ENCODE results near the gene MORC4.

MORC4 gene

DNA sequence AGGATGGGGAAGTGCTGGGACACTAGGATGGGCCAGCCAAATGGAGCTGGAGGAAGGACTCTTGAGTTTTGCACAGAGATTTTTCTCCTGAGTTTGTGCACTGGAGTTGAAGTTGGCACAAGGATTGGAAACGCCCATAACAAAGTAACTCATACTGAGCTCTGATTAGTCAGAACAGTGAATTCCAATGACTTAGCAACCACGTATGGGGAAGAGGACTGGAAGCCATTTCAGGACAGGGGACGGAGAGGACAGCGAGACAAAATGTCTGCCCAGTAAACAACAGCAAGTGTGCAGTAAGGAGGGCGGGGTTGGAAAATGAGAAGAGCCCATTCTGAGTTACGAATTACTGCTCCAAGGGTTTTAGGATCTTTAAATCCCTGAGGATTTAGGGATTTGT, 102.8 kb downstream of the MORC4 start:
- Histone ChIP-seq H3K9me3 (ENCODE audit: severe bottlenecking) (no peaks in the 10 kb centered on the region), H3K4me1 (ENCODE audit: insufficient read depth, poor library complexity, severe bottlenecking) (peaks cover 15% of the 10 kb centered on the region), H3K27ac (ENCODE audit: poor library complexity, severe bottlenecking) (no peak overlapping the region), H3K4me3 (ENCODE audit: severe bottlenecking) (no peak overlapping the region), H3K36me3 (ENCODE audit: low read depth) (no peaks in the 10 kb centered on the region), H3K27me3 (ENCODE audit: insufficient read depth, poor library complexity, severe bottlenecking) (no peaks in the 10 kb centered on the region)
- TF ChIP-seq, protein P1, sequence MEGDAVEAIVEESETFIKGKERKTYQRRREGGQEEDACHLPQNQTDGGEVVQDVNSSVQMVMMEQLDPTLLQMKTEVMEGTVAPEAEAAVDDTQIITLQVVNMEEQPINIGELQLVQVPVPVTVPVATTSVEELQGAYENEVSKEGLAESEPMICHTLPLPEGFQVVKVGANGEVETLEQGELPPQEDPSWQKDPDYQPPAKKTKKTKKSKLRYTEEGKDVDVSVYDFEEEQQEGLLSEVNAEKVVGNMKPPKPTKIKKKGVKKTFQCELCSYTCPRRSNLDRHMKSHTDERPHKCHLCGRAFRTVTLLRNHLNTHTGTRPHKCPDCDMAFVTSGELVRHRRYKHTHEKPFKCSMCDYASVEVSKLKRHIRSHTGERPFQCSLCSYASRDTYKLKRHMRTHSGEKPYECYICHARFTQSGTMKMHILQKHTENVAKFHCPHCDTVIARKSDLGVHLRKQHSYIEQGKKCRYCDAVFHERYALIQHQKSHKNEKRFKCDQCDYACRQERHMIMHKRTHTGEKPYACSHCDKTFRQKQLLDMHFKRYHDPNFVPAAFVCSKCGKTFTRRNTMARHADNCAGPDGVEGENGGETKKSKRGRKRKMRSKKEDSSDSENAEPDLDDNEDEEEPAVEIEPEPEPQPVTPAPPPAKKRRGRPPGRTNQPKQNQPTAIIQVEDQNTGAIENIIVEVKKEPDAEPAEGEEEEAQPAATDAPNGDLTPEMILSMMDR (IDR thresholded peaks at IDR 0.05; ENCODE audit: poor library complexity, severe bottlenecking) = no peak
- DNase-seq (ENCODE audit: low spot score) (no peak), ATAC-seq (ENCODE audit: low read depth) (no peak; the same call in 2 of the 3 replicates)

DNA sequence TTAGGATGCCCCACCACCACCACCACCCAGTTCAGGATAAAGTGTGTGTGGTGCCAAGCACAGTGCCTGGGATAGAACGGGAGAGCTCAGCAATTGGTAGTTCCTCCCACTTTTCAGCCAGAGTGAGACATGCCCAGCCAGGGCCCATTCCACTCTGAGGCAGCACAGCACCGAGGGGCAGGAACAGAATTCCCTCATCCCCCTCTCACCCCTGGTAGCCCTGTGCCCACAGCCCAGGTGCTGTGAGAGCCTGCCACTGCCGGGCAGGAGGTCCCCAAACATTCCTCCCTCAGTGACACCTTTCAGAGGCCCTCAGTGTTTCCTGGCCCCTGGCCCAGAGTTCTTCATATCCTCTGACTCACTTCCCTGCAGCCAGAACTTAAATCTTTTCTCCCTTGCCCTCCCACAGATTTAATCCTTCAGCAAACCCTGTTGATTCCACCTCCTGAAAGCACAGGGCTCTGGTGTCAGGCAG, 105.0 kb downstream of the MORC4 start:
- ATAC-seq (ENCODE audit: low read depth) (peak; percentile 69), DNase-seq (ENCODE audit: low spot score) (peak; percentile 65)
- Histone ChIP-seq H3K4me1 (ENCODE audit: insufficient read depth, poor library complexity, severe bottlenecking) (peaks cover 15% of the 10 kb centered on the region), H3K9me3 (ENCODE audit: severe bottlenecking) (no peaks in the 10 kb centered on the region), H3K4me3 (ENCODE audit: severe bottlenecking) (no peak overlapping the region), H3K27me3 (ENCODE audit: insufficient read depth, poor library complexity, severe bottlenecking) (no peaks in the 10 kb centered on the region), H3K27ac (ENCODE audit: poor library complexity, severe bottlenecking) (peak overlapping the region; percentile 60), H3K36me3 (ENCODE audit: low read depth) (no peaks in the 10 kb centered on the region)
- TF ChIP-seq, protein P1 (IDR thresholded peaks at IDR 0.05; ENCODE audit: poor library complexity, severe bottlenecking) = no peak

DNA sequence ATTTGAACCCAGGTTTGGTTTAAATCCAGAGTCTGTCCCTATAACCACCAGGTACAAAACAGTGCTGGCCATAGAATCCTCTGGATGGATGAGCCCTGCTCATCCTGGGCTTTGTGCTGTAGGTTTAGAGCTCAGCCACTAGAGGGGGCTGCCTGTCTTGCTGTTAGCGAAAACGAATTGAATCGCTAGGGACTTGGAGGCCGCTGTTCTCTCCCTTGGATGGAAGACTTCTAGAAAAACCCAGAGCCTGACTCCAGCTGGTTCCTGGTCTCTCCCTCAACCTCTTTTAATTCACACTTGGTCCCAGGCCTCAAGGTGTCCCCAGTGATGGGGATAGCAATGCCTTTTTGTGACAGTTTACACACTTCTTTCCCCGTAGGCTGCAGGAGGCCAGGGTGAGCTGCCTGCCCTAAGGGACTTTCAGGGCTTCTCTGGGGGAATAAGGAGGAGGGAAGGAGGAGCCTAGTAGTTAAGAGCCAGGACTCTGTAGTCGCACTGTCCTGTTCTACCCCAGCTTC, 105.6 kb downstream of the MORC4 start:
- ATAC-seq (ENCODE audit: low read depth) = peak; percentile 73
- peaks cover 15% of the 10 kb centered on the region for H3K4me1 ChIP-seq (ENCODE audit: insufficient read depth, poor library complexity, severe bottlenecking)
- peak overlapping the region; percentile 60 for H3K27ac ChIP-seq (ENCODE audit: poor library complexity, severe bottlenecking)

DNA sequence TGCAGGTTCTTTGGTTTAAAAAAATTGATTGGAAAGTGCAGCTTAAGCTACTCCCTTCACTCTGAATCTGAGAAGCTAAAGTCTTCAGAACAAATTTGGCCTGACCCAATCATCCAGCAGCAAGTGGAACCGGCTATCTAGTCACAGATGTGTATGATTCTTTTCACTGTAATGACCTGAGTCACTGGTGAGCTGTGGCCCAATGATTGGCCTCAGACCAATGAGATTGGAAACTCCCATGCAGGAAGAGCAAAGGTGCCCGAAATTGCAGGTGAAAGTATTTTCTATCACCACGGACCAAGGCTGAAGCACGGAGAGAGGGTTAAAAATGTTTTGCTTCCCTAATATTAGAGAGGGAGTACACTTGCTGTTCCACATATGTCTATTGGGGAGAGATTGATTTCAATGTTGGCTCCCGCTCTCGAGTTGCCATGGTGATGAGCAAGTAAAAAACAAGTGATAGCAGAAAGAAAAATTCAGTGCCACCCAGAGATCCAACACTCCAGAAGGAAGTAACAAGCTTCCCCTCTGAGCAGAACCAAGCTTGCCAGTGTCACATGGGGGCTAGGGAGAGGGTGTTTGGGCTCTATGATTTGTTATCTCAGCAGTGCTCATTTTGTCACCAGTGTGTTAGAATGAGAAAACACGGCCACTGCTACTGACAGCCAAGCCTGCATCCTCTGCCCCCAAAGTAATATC, 108.1 kb downstream of the MORC4 start:
- no peak overlapping the region for H3K4me3 ChIP-seq (ENCODE audit: severe bottlenecking)
- TF ChIP-seq, protein P1 (IDR thresholded peaks at IDR 0.05; ENCODE audit: poor library complexity, severe bottlenecking) = no peak
- no peaks in the 10 kb centered on the region for H3K36me3 ChIP-seq (ENCODE audit: low read depth)
- no peak overlapping the region for H3K27ac ChIP-seq (ENCODE audit: poor library complexity, severe bottlenecking)
- peaks cover 15% of the 10 kb centered on the region for H3K4me1 ChIP-seq (ENCODE audit: insufficient read depth, poor library complexity, severe bottlenecking)
- no peak for ATAC-seq (ENCODE audit: low read depth)
- H3K9me3 ChIP-seq (ENCODE audit: severe bottlenecking) = no peaks in the 10 kb centered on the region
- DNase-seq (ENCODE audit: low spot score) = no peak
- H3K27me3 ChIP-seq (ENCODE audit: insufficient read depth, poor library complexity, severe bottlenecking) = no peaks in the 10 kb centered on the region

More for the DNA sequence above, 105.6 kb downstream of the MORC4 start:
- TF ChIP-seq, protein P1 (IDR thresholded peaks at IDR 0.05; ENCODE audit: poor library complexity, severe bottlenecking) = peak; percentile 82
- Histone ChIP-seq H3K4me3 (ENCODE audit: severe bottlenecking) (no peak overlapping the region), H3K9me3 (ENCODE audit: severe bottlenecking) (no peaks in the 10 kb centered on the region), H3K36me3 (ENCODE audit: low read depth) (no peaks in the 10 kb centered on the region), H3K27me3 (ENCODE audit: insufficient read depth, poor library complexity, severe bottlenecking) (no peaks in the 10 kb centered on the region)
- DNase-seq (ENCODE audit: low spot score) = no peak

Measured in RWPE2 (cell line).